ENCODE measurements around the gene SPRR4.

SPRR4 gene, protein sequence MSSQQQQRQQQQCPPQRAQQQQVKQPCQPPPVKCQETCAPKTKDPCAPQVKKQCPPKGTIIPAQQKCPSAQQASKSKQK

DNA sequence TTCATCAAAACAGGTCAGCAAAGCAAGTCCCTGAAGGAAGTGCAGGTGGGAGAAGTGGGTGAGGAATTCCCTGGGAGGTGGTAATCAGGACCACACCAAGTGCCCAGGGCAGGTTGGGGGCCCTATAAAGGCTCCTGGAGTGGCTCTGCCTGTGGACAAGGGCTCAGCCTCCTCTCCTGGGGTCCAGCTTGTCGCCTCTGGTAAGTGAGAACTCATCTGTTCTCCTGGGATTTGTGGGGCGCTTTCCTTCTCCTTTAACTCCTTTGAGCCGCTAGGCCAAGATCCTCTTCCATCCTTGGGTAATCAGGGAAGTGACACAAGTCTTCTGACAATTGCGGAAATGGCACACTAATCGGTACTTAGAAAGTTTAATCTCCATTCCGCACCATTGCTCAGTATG, at the start of gene SPRR4:
TSS of gene SPRR4 (plus strand) at position 154 of the 400 bp plus-strand sequence. CDS start 1,243 bp downstream, outside the sequence.
- DNase-seq (ENCODE audit: low read depth): no peak

DNA sequence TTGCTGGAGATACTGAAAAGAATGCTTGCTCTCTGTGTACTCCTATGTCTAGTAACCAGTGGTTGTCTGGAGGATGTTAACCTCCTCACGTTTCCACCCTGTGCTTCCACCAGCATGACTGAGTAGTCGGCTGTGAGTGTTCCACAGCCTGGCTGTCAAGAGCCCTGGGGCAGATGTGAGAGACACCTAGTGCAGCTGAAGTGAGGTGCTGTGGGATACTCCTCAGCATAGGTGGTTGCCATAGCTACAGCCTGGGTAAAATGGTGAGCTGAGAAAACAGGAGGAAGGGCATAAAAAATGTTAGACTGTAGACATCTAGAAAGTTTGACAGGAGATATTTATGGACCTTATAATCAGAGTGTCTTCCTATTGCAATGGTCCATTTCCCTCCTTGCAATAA, 46.3 kb upstream of the SPRR4 start:
- DNase-seq (ENCODE audit: low read depth): no peak

DNA sequence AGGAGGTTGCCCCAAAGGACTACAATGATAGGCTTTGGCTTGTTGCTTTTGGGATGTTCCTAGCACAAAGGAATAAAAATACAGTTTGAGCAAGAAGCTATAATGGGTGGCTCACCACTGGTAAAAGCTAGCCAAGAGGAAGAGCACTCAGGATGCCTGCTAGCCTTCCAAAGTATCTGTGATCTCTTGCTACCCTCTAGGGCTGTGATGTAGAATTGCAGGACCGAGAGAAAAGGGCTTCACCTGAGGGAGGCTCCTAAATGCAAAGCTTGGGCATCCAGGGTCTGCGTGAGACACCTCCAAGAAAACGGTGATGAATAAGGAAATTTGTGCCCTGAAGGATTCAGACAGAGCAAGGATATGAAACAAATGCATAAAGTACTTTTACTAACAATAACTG, 44.4 kb upstream of the SPRR4 start:
- peak; percentile 39 for DNase-seq (ENCODE audit: low read depth)

DNA sequence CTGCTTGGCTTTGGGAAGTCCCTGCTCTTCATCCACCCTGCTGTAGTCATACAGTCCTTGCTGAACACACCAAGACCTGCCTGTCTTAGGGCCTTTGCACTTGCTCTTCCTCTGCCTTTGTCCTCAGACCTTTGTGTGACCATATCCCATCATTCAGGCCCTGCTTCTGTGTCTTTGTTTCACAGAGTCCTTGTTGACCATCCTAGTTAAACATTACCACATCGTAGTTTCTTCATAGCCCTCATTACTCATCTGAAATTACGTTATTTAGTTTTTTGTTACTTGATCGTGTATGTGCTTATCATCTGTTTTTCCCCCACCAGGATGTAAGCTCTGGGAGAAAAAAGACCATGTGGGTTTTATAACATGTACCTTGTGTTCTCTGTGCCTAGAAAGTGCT, 41.8 kb upstream of the SPRR4 start:
- no peak for DNase-seq (ENCODE audit: low read depth)

DNA sequence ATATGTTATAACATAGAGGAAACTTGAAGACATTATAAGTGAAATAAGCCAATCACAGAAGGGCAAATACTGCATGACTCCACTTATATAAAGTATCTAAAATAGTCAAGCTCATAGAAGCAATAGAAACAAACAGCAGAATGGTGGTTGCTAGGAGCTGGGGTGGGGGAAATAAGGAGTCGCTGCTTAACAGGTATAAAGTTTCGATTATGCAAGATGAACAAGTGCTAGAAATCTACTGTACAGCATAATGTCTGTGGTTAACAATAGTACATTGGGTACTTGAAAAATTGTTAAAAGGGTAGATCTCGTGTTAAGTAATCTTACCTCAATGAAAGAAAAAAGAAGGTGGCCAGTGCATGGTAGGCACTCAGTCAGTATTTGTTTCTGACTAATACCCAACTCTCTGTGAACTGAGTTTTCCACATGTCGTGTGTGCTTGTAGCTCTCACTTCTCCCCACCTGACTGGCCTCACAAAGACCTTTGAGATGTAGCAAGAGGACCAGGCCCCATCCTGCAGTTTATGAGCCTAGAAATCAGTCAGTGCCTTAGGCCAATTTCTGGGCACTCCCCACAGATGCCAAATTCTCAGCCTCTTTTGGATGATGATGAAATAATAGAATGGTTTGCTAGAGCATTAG, 38.2 kb upstream of the SPRR4 start:
- DNase-seq (ENCODE audit: low read depth): no peak

DNA sequence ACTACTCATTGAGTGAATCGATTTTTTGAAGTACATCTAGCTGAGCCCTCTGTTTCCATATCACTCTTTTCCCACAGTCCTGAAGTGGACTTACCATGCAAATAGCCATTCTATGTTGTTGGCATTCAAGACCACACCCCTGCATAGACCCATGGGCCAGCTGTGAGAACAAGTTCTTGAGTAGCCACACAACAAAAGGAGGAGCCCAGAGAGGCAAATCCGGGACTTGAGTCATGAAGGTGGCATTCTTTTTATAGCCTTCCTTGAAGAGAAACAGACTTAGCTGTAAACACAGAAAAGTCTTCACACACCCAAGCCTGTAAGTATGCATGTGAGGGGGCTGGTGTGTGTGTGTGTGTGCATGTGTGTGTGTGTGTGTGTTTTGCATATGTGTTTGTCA, 37.3 kb upstream of the SPRR4 start:
- no peak for DNase-seq (ENCODE audit: low read depth)

DNA sequence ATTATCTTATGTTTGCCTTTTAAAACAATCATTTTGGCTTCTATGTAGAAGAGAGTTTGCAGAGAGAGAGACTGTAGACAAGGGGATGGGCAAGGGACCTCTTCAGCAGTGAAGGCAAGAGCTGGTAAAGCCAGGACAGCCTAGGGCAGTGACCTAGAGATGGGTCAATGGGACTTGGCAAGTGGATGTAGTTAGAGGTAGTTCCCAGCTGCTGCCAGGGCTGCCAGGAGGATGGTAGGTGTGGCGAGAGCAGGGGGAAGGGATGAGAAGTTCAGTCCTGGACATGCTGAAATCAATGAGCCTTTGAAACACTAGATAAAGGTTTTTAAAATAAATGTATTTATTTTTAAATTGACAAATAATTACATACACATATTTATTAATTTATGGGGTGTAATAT, 29.8 kb upstream of the SPRR4 start:
- no peak for DNase-seq (ENCODE audit: low read depth)

DNA sequence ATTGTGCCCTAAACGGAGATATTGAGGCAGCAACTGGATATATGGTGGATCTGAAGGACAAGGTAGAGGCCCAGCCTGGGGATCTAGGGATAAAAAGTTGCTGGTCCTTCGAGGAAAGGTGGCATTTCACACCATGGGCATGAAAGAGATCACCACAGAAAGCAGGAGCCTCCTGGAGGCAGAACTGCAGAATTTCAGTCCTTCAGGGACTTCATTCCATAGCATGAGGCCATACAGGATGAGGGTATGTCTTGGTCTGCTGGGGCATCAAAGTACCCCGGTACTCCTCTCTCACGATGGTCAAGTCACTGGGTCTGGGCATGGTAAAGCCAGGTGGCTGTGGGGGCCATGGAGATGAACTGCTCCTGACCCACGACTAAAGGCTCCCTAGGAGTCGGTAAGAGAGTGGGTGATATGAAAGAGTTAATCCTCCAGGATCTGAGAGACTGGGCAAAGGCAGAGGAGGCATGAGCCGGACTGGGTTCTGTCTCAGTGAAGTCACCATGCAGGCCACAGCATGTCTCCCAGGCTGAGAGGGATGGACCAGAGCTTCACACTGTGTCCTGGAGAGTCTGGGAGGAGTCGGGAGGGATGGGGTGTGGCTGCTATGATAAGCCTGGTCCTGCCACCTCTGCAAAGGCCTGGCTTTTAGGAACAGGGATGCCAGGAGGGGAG, 29.3 kb upstream of the SPRR4 start:
- no peak for DNase-seq (ENCODE audit: low read depth)

DNA sequence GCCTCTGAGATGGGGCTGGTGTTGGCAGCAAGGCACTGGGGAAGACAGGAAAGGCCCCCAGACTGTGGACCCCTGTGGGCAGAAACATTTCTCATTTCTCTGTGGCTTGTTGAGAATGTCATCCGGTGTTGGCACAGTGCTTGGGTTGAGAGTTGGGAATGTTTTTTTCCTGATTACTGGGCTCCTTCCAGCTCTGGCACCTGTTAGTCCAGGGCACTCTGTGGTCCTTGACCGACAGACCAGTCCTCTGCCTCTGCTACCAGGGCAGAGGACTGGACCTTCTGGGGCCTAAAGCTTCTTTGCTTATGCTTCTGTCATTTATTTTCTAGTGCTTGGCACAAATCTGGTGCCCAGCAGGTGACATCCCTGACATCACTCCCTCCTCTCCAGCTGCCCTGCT, 28.3 kb upstream of the SPRR4 start:
- no peak for DNase-seq (ENCODE audit: low read depth)

DNA sequence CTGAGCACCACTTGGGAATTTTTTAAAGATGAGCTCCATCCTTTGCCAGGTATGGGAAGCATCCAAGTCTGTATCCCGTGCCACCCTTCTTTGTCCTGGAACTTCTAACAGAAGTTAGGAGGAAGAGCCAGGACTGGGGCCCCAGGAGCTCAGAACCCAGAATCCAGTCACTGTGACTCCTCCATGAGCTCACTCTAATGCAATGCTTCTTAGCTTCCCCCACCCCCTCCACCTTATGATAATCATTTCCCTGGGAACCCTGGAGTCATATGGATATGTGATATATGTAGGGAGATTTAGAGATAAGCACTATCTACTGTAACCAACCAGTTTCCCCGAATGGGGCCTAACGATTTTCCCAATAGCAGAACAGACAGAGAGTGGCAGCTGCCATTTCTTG, 24.2 kb upstream of the SPRR4 start:
- no peak for DNase-seq (ENCODE audit: low read depth)

DNA sequence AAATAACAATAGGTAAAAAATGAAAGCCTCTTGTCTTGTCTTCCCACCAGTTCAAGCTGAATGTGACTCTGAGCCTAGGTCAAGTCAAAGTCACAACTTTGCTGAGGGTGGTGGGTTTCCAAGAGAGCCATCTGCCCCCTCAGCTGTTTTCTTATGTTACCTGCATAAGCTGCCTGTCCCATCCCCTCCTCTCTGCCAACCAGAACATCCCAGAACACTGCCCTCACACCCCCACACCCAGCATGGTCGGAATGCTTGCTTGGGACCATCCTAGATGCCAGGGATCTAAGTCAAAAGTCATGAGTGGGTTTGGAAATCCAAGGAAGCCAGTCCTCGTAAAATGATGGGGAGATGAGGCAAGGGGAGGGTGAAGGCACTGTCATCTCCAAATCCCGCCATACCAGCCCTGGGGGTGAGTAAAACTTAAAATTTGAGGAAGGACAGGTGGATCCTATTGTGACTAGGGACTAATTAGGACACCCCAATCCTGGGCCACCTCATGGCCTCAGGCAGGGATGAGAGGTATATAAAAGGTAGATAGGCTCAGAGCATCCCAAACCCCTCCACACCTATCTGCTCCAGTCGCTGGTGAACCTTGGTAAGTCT, 23.7 kb upstream of the SPRR4 start, which contains the start of gene SPRR5:
TSS of gene SPRR5 (plus strand) at position 556 of the 606 bp plus-strand sequence. CDS start 1,349 bp downstream, outside the sequence.
- DNase-seq (ENCODE audit: low read depth): no peak

DNA sequence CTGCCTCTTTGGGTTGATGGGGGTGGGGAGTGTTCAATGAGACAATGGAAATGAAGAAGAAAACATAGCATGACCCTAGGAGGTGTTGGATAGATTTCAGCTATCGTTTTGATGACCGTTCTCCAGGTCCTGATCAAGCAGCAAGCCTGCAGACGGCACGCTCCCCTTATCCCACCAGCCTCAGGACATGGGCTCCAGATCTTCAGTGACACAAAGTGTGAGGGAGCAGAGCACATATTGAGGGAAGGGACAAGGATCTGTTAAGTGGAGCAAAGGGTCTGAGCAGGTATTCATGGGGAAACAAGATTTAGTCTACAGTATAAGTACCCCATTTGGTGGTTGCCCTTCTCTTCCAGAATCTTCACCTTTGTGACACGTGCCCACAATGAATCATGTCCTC, 18.7 kb upstream of the SPRR4 start:
- DNase-seq (ENCODE audit: low read depth): no peak

DNA sequence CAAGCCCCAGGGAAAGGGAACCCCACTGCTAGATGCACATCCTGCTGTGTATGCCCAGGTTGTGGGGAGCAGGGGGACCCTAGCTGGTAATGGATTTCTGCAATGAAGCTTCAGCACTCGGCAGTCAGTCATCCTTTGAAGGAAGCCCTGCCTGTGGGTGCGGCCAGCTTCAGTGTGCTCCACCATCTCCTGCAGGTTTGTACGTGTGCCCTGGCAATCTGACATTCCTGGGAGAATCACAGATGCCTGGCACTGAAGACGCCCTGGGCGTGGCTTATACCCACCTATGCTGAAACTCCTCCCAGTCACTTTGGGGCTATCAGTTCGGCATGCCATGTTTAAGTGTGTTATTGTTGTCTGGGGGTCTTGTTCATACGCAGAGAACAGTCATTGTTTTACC, 16.7 kb upstream of the SPRR4 start:
- no peak for DNase-seq (ENCODE audit: low read depth)

DNA sequence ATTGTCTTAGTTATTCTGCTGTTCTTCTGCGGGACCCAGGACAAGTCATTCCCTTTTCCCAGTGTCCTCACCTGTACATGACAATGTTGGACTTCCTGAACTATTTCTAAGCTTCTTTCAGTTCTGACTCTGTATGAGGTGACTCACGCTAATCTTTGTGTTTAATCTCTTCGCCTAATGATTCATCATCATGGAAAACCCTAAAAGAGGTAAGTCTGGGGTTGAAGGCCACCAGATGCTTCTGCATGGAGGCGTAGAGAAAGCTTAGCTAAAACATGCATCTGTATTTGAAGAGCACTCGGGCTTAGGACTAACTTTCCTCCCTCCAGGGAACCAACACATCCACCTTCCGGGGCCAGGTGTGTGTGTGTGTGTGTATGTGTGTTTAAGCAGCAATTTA, 16.0 kb upstream of the SPRR4 start:
- DNase-seq (ENCODE audit: low read depth): peak; percentile 10

DNA sequence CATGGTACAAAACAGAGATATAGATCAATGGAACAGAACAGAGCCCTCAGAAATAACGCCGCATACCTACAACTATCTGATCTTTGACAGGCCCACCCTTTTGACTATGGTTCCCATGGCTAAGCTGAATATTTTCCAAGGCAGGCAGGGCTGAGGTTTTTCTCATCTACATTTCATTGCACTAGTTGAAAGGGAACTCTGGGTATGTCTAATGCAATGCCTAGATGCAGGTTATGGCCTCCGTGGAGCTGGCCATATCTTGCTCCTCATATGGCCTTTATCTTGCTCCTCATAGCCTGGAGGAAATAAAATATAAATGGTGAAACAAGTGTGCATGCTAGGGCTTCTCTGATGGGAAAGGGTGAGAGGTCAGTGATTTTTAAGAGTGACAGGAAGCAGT, 12.9 kb upstream of the SPRR4 start:
- DNase-seq (ENCODE audit: low read depth): no peak

DNA sequence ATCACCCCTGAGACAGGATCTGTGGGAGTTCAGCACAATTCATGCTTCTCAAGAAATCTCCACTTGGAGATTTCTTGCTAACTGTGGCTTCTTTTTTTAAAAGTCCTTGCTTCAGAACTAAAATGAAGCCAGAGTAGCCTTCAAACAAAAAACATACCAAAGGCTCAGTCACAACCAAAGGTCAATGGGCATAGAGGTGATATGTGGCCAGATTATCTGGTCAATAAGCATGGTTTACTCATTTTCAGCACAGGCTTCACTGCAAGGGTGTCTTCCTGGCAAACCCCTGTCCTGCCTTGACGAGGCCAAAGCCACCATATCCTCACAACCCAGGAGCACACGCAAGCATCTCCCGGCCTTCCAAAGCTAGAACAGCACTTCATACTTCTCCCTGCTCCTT, 11.2 kb upstream of the SPRR4 start:
- DNase-seq (ENCODE audit: low read depth): no peak

DNA sequence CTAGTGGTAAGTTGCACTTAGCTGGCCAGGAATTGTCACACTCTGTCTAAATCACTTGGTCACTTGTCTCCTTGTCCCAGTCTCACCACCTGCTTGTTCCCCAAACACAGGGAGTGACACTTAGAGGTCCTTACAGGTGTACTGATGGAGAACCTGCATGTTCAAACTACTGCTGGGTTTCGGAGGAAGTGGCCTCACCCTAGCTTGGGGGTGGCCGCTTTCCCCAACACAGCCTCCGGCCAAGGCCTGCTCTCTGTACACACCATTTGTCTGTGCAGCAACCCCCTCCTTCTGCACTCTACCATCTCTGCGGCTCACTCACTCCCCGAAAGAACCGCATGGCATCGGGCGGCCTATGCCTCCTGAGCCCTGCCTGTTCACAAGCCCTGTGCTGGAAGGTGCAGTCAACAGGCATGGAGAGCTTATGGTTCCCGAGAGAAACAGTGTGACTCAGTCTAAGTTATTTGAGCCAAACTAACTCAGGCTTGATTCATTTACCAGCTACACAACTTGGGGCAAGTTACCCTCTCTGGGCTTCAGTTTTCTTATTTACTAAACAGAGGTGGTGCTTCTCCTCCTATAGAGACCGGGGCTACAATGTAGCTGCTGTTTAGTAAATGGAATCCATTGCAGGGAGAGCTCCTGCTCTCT, 10.5 kb upstream of the SPRR4 start:
- no peak for DNase-seq (ENCODE audit: low read depth)

DNA sequence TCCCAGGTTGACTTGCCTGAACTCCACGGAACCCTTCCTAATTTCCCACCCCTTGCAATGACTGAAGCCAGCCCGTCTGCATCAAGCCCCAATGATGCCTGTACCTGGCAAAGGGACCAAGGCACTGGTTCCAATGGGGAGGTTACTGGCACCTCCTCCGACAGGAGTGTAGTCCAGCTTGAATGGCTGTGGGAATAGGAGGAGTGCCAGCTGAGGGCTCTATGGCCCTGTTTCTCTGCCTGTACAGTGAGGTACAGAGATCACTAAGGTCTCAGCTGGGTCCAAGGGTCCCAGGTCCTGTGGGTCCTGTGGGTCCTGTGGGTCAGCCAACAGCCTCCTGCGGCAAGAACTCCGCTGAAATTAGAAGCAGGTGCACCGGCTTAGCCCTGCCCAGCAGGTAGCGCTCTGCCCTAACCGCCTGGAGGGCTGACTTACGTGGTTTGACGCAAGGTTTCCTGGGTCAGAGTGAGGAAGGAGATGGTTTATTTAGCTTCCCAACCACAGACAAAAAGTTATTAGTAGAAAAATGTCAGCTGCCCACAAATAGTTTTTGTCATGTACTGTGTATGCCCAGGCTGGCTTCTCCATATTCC, 9.9 kb upstream of the SPRR4 start:
- DNase-seq (ENCODE audit: low read depth): no peak

DNA sequence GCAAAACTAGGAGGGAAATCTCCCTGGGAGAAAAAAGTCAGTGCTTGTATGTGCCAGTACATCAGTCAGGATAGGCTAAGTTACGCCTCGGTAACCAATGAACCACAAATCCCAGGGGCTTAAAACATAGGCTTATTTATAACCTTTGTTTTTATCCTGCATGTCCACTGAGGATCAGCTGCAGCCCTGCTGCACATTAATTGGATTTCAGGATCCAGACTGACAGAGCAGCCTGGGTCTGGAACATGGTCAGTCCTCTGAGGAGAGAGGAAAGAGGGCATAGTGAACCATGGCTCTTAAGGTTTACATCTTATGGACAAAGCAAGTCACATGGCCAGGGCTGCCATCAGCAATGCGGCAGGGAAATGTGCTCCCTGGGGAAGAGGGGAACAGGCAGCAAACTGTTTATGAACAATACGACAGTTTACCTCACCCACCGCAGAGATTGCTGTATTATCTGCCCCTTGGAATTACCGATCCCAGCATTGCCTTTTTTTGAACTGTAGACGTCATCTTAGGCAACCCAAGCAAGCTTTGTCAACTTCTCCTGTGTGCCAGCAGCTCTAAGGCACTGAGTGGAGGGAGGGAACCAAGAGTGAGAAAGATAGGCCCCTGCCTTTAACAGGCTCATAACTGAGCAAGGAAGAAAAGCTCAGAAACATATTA, 9.1 kb upstream of the SPRR4 start:
- no peak for DNase-seq (ENCODE audit: low read depth)

DNA sequence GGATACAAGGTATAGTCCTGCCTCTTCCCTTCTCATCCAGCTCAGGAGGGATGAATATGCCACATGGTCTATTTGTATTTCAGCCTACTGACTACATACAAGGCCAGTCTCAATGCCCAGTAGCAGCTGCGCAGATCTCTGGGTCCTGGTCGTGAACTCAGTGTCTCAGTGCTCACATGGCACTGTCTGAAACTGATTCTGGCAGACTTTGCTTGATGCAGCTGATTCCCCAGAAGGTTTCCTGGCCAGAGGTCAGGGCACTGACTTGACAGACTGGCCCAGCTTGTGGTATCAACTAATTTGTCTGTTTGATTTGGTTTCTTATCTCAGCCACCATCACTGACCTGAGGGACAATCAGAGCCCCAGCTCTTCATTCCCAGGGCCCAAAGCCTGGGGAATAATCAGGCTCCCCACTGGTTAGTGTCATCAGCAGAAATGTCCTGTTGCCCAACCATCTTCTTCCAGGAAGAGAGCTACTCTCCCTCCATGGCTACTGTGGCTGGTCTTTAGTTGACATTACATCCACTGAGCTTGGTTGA, 7.5 kb upstream of the SPRR4 start:
- no peak for DNase-seq (ENCODE audit: low read depth)

DNA sequence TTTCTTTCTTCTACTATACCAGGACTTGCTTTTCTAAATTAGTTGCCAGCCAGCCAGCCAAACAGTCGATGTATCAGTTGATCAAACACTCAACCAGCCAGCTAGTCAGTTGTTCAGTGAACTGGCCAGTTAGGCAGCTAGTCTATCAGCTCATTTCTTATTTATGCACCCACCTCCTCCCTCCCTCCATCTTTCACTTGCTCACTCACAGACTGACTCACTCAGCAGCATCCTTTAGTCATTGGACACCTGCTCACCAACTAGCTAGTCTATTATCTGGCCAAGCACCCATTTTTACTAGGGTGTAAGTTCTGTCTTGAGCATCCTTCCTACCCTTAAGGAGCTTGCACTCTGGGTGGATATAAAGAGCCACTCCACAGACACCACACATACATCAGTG, 5.9 kb upstream of the SPRR4 start:
- no peak for DNase-seq (ENCODE audit: low read depth)

DNA sequence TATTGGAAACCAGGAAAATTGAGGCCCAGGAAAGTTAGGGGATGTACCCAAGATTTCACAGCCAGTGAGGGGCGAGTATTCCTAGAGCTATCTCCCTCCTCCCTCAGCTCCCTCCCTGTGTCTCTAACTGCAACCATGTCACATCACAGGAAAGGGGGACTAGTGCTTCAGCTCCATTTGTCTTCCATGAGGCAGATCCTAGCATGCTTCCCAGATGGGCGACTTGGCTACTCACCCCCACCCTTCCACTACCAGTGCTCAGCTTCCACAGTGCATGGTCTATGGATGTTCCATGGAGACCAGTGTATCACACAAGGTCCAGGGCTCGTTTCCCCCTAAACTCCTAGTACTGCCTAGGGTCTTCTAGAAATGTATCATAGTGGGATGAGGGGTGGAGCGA, 4.6 kb upstream of the SPRR4 start:
- DNase-seq (ENCODE audit: low read depth): no peak
